Gastroesophageal sphincter (tissue), 4 donors: ENCODE data around the gene RFX7. TPM values are rescaled to one million over a fixed set of nuclear protein-coding genes. Genes with fewer than 3 reads are reported as not detected.

Source experiments
- ATAC-seq: fragments of 150-250 bp; one replicate; pipeline ENCODE4 v1.9.1; 2016; ENCODE audit warnings: mild to moderate bottlenecking, moderate library complexity
- H3K27ac ChIP-seq, 4 donors: fragments of 200-600 bp; sonication (generic) in 3 of 4; 1 replicate in 3 of 4; 2 replicates in 1 of 4; pipeline ENCODE4 v1.5.1; 2016 to 2019
- H3K27me3 ChIP-seq: fragments of 200-600 bp; sonication (generic); one replicate; pipeline ENCODE4 v1.5.1; 2019
- H3K36me3 ChIP-seq, 2 donors: fragments of 200-600 bp; sonication (generic); one replicate each; pipeline ENCODE4 v1.5.1; 2019; ENCODE audit warnings: control low read depth in 1 of 2
- H3K4me1 ChIP-seq, 3 donors: fragments of 200-600 bp; sonication (generic); 1 replicate in 2 of 3; 2 replicates in 1 of 3; pipeline ENCODE4 v1.5.1; 2016 to 2019; ENCODE audit warnings: control low read depth in 2 of 3
- H3K4me3 ChIP-seq, 2 donors: fragments of 200-600 bp; sonication (generic); one replicate each; pipeline ENCODE4 v1.5.1; 2019; ENCODE audit warnings: mild to moderate bottlenecking in 1 of 2, moderate library complexity in 1 of 2
- H3K9me3 ChIP-seq, 3 donors: fragments of 200-600 bp; sonication (generic); one replicate each; pipeline ENCODE4 v1.5.1; 2017 to 2019; ENCODE audit warnings: control low read depth in 2 of 3
- CTCF ChIP-seq, 4 experiments: fragments of 200-600 bp in 2 of 4; fragments of 450-650 bp in 2 of 4; sonication (generic) in 1 of 4; IDR thresholded peaks; one replicate each; pipeline ENCODE4 v1.5.1; 2017 to 2019; ENCODE audit warnings: antibody characterized with exemption in 4 of 4, mild to moderate bottlenecking in 2 of 4, moderate library complexity in 2 of 4
- EP300 ChIP-seq: sonication (generic); formaldehyde crosslinking; IDR thresholded peaks from one replicate; pipeline ENCODE4 v1.6.1; 2017; ENCODE audit warnings: antibody characterized with exemption, mild to moderate bottlenecking
- POLR2A ChIP-seq, 2 donors: fragments of 450-650 bp; IDR thresholded peaks; one replicate each; pipeline ENCODE4 v1.6.1; 2017; ENCODE audit warnings: antibody characterized with exemption in 2 of 2, mild to moderate bottlenecking in 2 of 2, moderate library complexity in 1 of 2
- POLR2AphosphoS5 ChIP-seq: sonication (generic); formaldehyde crosslinking; IDR thresholded peaks from one replicate; pipeline ENCODE4 v1.6.1; 2017; ENCODE audit warnings: antibody characterized with exemption
- WGBS, 2 donors: methylation state at CpG; one replicate each; pipeline ENCODE4 v1.1.5; 2018; ENCODE audit warnings: low coverage in 1 of 2; 5-methylcytosine and 5-hydroxymethylcytosine counted together
- total RNA-seq, 4 donors: library from RNA; depleted of rRNA; stranded (reverse); fragments of >200 nt; gene quantifications; one replicate each; pipeline ENCODE4 v1.1.0, GENCODE V29; 2016

The RFX7 gene
- total RNA-seq, 4 donors from 2014 or later, result 5.9 to 8.7 (median 7.2) TPM

- TF ChIP-seq EP300, result no peak
- TF ChIP-seq CTCF (IDR thresholded peaks at IDR 0.05), result peak in 2 of 4 experiments; percentile 0 to 2
- 0 to 1% methylated on average over 6 to 24 of the region's 29 CpGs for WGBS, 2 donors
- peak overlapping the region in 3 of 4 donors; percentile 89 to 95 (median 90) for H3K27ac ChIP-seq
- peak; percentile 13 for ATAC-seq
- peaks cover 0 to 48% (median 8%) of the 10 kb centered on the region in 3 donors for H3K4me1 ChIP-seq
- H3K27me3 ChIP-seq, result no peaks in the 10 kb centered on the region
- H3K4me3 ChIP-seq, result peak overlapping the region; percentile 84 to 93
- no peaks in the 10 kb centered on the region for H3K36me3 ChIP-seq
- H3K9me3 ChIP-seq, result no peaks in the 10 kb centered on the region
These were observed 545 bp upstream of the RFX7 start for GRCh38 chr15:56244038-56244810.

- Histone ChIP-seq H3K36me3 (no peaks in the 10 kb centered on the region), H3K4me1 (peaks cover 0 to 48% (median 8%) of the 10 kb centered on the region in 3 donors), H3K27me3 (no peaks in the 10 kb centered on the region), H3K4me3 (peak overlapping the region; percentile 84 to 93), H3K27ac (peak overlapping the region in 3 of 4 donors; percentile 89 to 95 (median 90)), H3K9me3 (no peaks in the 10 kb centered on the region)
- TF ChIP-seq CTCF (IDR thresholded peaks at IDR 0.05), result no peak
- TF ChIP-seq POLR2AphosphoS5, result no peak
- TF ChIP-seq POLR2A (IDR thresholded peaks at IDR 0.05), result no peak
- no peak for TF ChIP-seq EP300
- ATAC-seq, result no peak
- WGBS, 2 donors, result 0% methylated on average over 4 of the region's 13 CpGs
These were observed 1.0 kb downstream of the RFX7 start for GRCh38 chr15:56242576-56243162.

GRCh38 chr15:56241374-56242105 lies 2.1 kb downstream of the RFX7 start:
- no peaks in the 10 kb centered on the region for H3K27me3 ChIP-seq
- H3K4me1 ChIP-seq, result peaks cover 0 to 53% (median 8%) of the 10 kb centered on the region in 3 donors
- no peaks in the 10 kb centered on the region for H3K9me3 ChIP-seq
- no peak overlapping the region for H3K27ac ChIP-seq
- H3K4me3 ChIP-seq, result peak overlapping the region in 1 of 2 donors; percentile 84
- H3K36me3 ChIP-seq, result no peaks in the 10 kb centered on the region
- no peak for ATAC-seq
- TF ChIP-seq EP300 (no peak), POLR2A (IDR thresholded peaks at IDR 0.05) (no peak), POLR2AphosphoS5 (no peak), CTCF (IDR thresholded peaks at IDR 0.05) (no peak)
- WGBS, 2 donors, result 34 to 46% methylated on average over 5 of the region's 5 CpGs

- H3K4me3 ChIP-seq, result no peak overlapping the region
- no peak overlapping the region for H3K27ac ChIP-seq
- H3K9me3 ChIP-seq, result no peaks in the 10 kb centered on the region
- no peaks in the 10 kb centered on the region for H3K27me3 ChIP-seq
- H3K4me1 ChIP-seq, result peaks cover 0 to 49% (median 8%) of the 10 kb centered on the region in 3 donors
- H3K36me3 ChIP-seq, result no peaks in the 10 kb centered on the region
- TF ChIP-seq POLR2AphosphoS5, result no peak
- no peak for TF ChIP-seq EP300
- TF ChIP-seq CTCF (IDR thresholded peaks at IDR 0.05), result no peak
- no peak for TF ChIP-seq POLR2A (IDR thresholded peaks at IDR 0.05)
- no peak for ATAC-seq
These were observed 3.3 kb downstream of the RFX7 start for GRCh38 chr15:56240390-56240789.
